Activated CD4-positive, alpha-beta T cell treated with anti-CD3 and anti-CD28 coated beads, Interleukin-2, amount 50 U/mL, for 24 hours (primary cell): ENCODE results near the gene CTNND2.
"Not testable (repeated sequence)": the region's sequence is repeated elsewhere in the genome, so short reads cannot be mapped to it uniquely, and the experiment has no call there.

Experiments used
- DNase-seq, 2 donors: peaks; one replicate each; pipeline ENCODE4 v3.0.0-alpha.2; 2020; ENCODE audit warnings: low read depth in 1 of 2, low spot score in 1 of 2

CTNND2 gene

GRCh38 chr5:11050596-11051304, 853.5 kb downstream of the CTNND2 start:
- DNase-seq, result no peak

GRCh38 chr5:11048760-11049159, 855.5 kb downstream of the CTNND2 start:
- no peak for DNase-seq

- no peak for DNase-seq
Measured at GRCh38 chr5:11047625-11048024, 856.6 kb downstream of the CTNND2 start.

- no peak for DNase-seq
Measured at GRCh38 chr5:11047030-11047429, 857.2 kb downstream of the CTNND2 start.

- no peak for DNase-seq
Measured at GRCh38 chr5:11046160-11046559, 858.1 kb downstream of the CTNND2 start.

- DNase-seq, result no peak
Measured at GRCh38 chr5:11045411-11045810, 858.8 kb downstream of the CTNND2 start.

- no peak for DNase-seq
Measured at GRCh38 chr5:11044581-11044980, 859.7 kb downstream of the CTNND2 start.

- no peak for DNase-seq
Measured at GRCh38 chr5:11043881-11044280, 860.4 kb downstream of the CTNND2 start.

- DNase-seq, result no peak
Measured at GRCh38 chr5:11040345-11040744, 863.9 kb downstream of the CTNND2 start.

GRCh38 chr5:11038772-11039171, 865.5 kb downstream of the CTNND2 start:
- DNase-seq, result no peak

GRCh38 chr5:11037941-11038340, 866.3 kb downstream of the CTNND2 start:
- DNase-seq, result no peak

GRCh38 chr5:11037080-11037479, 867.2 kb downstream of the CTNND2 start:
- DNase-seq, result no peak

GRCh38 chr5:11030671-11031070, 873.6 kb downstream of the CTNND2 start:
- no peak for DNase-seq

- DNase-seq, result no peak
Measured at GRCh38 chr5:11027660-11028059, 876.6 kb downstream of the CTNND2 start.

GRCh38 chr5:11026543-11026942, 877.7 kb downstream of the CTNND2 start:
- DNase-seq, result no peak

- no peak for DNase-seq
Measured at GRCh38 chr5:11023945-11024344, 880.3 kb downstream of the CTNND2 start.

- DNase-seq, result no peak
Measured at GRCh38 chr5:11013793-11014192, 890.5 kb downstream of the CTNND2 start.

- no peak for DNase-seq
Measured at GRCh38 chr5:11012295-11012694, 892.0 kb downstream of the CTNND2 start.

GRCh38 chr5:11010429-11011210, 893.6 kb downstream of the CTNND2 start:
- DNase-seq, result no peak

GRCh38 chr5:11009576-11009975, 894.7 kb downstream of the CTNND2 start:
- no peak for DNase-seq

GRCh38 chr5:11007269-11007870, 896.9 kb downstream of the CTNND2 start:
- no peak for DNase-seq

- not testable (repeated sequence) for DNase-seq
Measured at GRCh38 chr5:11004523-11004922, 899.7 kb downstream of the CTNND2 start.
